Breast epithelium (tissue), 4 donors: ENCODE results near the gene SERPINA1. TPM values are rescaled to one million over a fixed set of nuclear protein-coding genes. Genes with fewer than 3 reads are reported as not detected.

Experiments used
- DNase-seq, 2 donors: peaks; one replicate each; pipeline ENCODE4 v3.0.0-alpha.2; 2019; ENCODE audit warnings: low spot score in 2 of 2
- H3K27ac ChIP-seq, 2 donors: fragments of 200-600 bp; sonication (generic) in 1 of 2; one replicate each; pipeline ENCODE4 v1.5.1; 2016 to 2019; ENCODE audit warnings: mild to moderate bottlenecking in 1 of 2
- H3K27me3 ChIP-seq, 2 donors: fragments of 200-600 bp; sonication (generic) in 1 of 2; one replicate each; pipeline versions ENCODE4 v1.5.1 to v1.6.0; 2017 to 2019; ENCODE audit warnings: control low read depth in 1 of 2, mild to moderate bottlenecking in 1 of 2
- H3K36me3 ChIP-seq: fragments of 200-600 bp; one replicate; pipeline ENCODE4 v1.5.1; 2019
- H3K4me1 ChIP-seq, 2 donors: fragments of 200-600 bp; sonication (generic); one replicate each; pipeline ENCODE4 v1.5.1; 2016 to 2019; ENCODE audit warnings: control low read depth in 1 of 2
- H3K4me3 ChIP-seq, 3 donors: fragments of 200-600 bp; sonication (generic); 1 replicate in 2 of 3; 2 replicates in 1 of 3; pipeline ENCODE4 v1.5.1; 2016 to 2019; ENCODE audit warnings: mild to moderate bottlenecking in 3 of 3, moderate library complexity in 2 of 3
- H3K9me3 ChIP-seq, 2 donors: fragments of 200-600 bp; sonication (generic) in 1 of 2; one replicate each; pipeline ENCODE4 v1.5.1; 2016 to 2019; ENCODE audit warnings: control low read depth in 1 of 2
- CTCF ChIP-seq, 3 donors: fragments of 450-650 bp; IDR thresholded peaks; one replicate each; pipeline ENCODE4 v1.5.1; 2016 to 2017; ENCODE audit warnings: antibody characterized with exemption in 3 of 3, mild to moderate bottlenecking in 3 of 3, moderate library complexity in 3 of 3
- POLR2A ChIP-seq: fragments of 450-650 bp; IDR thresholded peaks from one replicate; pipeline ENCODE4 v1.6.1; 2016; ENCODE audit warnings: antibody characterized with exemption, mild to moderate bottlenecking, moderate library complexity
- POLR2AphosphoS5 ChIP-seq, 3 donors: sonication (generic); formaldehyde crosslinking; IDR thresholded peaks; one replicate each; pipeline ENCODE4 v1.6.1; 2017; ENCODE audit warnings: antibody characterized with exemption in 3 of 3
- intact Hi-C: fragments of 100-400 bp; cut with DNase I; formaldehyde crosslinking; loops from one replicate; pipeline ENCODE4 v1.15.1; 2023; ENCODE audit warnings: low total_unique reads
- total RNA-seq, 3 donors: library from RNA; depleted of rRNA; stranded (reverse); fragments of >200 nt; gene quantifications; one replicate each; pipeline ENCODE4 v1.1.0, GENCODE V29; 2016

The SERPINA1 gene
- total RNA-seq, 3 donors from 2014 or later = 7.5 to 200 (median 42.6) TPM

DNA sequence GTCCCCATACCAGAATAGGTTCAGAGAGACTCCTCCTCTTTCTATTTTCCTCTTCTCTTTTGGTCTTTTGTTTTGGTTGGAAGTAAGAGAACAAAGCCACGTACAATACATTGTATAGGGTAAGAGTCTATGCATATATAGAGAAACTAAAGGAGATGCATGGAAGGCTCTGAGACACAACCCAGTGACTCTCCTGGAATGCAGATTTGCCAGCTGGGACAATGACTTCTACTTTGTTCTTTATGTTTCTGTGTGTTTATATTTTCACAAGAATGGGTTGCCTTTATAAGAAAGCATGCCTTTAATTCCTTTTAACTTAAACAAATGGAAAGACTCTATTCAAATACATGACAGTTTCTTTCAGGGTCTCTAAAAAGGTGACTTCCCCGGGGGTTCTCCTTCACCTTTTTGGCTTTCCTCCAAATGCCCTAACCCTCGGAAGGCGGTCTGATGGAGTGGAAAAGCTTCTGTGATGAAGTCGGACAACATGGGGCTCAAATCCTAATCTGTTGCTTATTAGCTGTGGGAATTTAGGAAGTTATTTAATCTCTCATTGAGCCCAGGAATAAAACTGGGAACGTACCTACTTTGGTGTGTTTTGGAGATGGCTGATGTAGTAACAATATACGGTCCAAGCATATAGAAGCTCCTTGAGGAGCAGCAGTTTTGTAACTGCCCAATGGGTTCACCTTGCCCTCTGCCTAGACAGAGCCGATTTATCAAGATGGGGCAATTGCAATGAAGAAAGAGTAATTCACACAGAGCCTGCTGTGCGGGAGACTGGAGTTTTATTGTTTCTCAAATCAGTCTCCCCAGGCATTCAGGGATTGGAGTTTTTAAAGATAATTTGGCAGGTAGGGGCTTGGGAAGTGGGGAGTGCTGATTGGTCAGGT is 9.1 kb upstream of the SERPINA1 start:
- intact Hi-C loops = no loop called here
- Histone ChIP-seq H3K4me3 (no peak overlapping the region), H3K27ac (no peak overlapping the region), H3K4me1 (no peaks in the 10 kb centered on the region), H3K27me3 (no peaks in the 10 kb centered on the region), H3K36me3 (no peaks in the 10 kb centered on the region), H3K9me3 (no peaks in the 10 kb centered on the region)
- no peak for DNase-seq
- TF ChIP-seq CTCF (IDR thresholded peaks at IDR 0.05) (no peak), POLR2AphosphoS5 (IDR thresholded peaks at IDR 0.05) (no peak), POLR2A (no peak)

DNA sequence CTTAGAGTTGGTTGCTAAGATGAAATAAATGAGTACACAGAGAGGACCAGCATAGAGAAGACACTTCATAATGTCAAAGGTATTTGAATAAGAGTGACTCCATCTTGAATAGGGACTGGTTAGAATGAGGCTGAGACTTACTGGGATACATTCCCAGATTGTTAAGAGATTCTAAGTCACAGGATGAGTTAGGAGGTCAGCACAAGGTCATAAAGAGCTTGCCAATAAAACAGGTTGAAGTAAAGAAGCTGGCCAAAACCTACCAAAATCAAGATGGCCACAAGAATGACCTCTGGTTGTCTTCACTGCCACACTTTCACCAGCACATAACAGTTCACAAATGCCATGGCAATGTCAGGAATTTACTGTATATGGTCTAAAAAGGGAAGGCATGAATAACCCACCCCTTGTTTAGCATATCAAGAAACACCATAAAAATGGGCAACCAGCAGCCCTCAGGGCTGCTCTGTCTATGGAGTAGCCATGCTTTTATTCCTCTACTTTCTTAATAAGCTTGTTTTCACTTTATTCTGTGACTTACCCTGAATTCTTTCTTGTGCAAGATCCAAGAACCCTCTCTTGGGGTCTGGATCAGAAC is 8.3 kb upstream of the SERPINA1 start:
- Histone ChIP-seq H3K36me3 (no peaks in the 10 kb centered on the region), H3K4me1 (no peaks in the 10 kb centered on the region), H3K9me3 (no peaks in the 10 kb centered on the region), H3K27me3 (no peaks in the 10 kb centered on the region), H3K4me3 (no peak overlapping the region), H3K27ac (peak overlapping the region in 1 of 2 donors; percentile 45)
- TF ChIP-seq POLR2A (no peak), POLR2AphosphoS5 (IDR thresholded peaks at IDR 0.05) (no peak), CTCF (IDR thresholded peaks at IDR 0.05) (no peak)
- intact Hi-C loops = no loop called here
- no peak for DNase-seq

GRCh38 chr14:94395888-94396574 is 7.6 kb upstream of the SERPINA1 start:
- DNase-seq = no peak
- H3K27ac ChIP-seq = peak overlapping the region in 1 of 2 donors; percentile 45
- H3K36me3 ChIP-seq = no peaks in the 10 kb centered on the region
- no peaks in the 10 kb centered on the region for H3K9me3 ChIP-seq
- H3K27me3 ChIP-seq = no peaks in the 10 kb centered on the region
- H3K4me3 ChIP-seq = no peak overlapping the region
- TF ChIP-seq POLR2A = no peak
- TF ChIP-seq CTCF (IDR thresholded peaks at IDR 0.05) = no peak
- TF ChIP-seq POLR2AphosphoS5 (IDR thresholded peaks at IDR 0.05) = no peak
- intact Hi-C loops = no loop called here
- no peaks in the 10 kb centered on the region for H3K4me1 ChIP-seq

- H3K4me1 ChIP-seq = no peaks in the 10 kb centered on the region
- H3K27ac ChIP-seq = peak overlapping the region in 1 of 2 donors; percentile 45
- intact Hi-C loops = no loop called here
- no peak overlapping the region for H3K4me3 ChIP-seq
- no peaks in the 10 kb centered on the region for H3K36me3 ChIP-seq
- H3K27me3 ChIP-seq = no peaks in the 10 kb centered on the region
- no peak for DNase-seq
- no peaks in the 10 kb centered on the region for H3K9me3 ChIP-seq
- no peak for TF ChIP-seq CTCF (IDR thresholded peaks at IDR 0.05)
- no peak for TF ChIP-seq POLR2AphosphoS5 (IDR thresholded peaks at IDR 0.05)
- TF ChIP-seq POLR2A = no peak
Measured at GRCh38 chr14:94395282-94395887, 7.0 kb upstream of the SERPINA1 start.
